NCI-H2196 treated with DMSO at 0.1 percent for 48 hours (cell line): ENCODE measurements around the gene PDE4D.
"Not testable (repeated sequence)": the region's sequence is repeated elsewhere in the genome, so short reads cannot be mapped to it uniquely, and the experiment has no call there.

ENCODE experiments used
- DNase-seq: peaks from one replicate; lab custom pipeline; 2025; ENCODE audit not compliant: unreplicated experiment; lab: John Stamatoyannopoulos, UW

Gene PDE4D

DNA sequence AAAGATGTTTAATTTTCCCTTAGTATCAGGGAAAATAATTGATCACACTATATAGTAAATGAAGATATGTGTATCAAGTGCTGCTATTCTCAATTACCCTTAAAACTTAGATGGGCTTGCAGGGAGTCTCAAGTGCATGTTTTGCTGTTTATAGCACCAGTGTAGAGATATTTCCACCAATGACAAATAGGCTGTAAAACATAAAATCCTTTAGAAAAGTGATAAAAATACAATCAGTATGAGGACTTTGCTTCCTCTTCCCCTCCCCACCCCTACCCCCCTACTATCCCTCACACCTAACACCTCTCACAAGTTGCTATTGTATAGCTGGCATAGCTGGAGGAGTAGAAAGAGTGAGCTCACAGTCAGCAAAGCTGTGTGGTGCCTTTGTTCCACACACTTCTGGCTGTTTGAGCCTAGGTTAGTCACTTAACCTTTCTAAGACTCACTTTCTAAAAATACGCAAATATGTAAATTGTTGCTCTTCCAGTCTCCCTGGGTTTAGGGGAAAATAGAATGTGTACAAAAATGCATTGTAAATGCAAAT lies 93.1 kb downstream of the PDE4D start:
- DNase-seq: no peak

- DNase-seq: peak; percentile 8
Observed at GRCh38 chr5:59799668-59800346, 93.7 kb downstream of the PDE4D start.

DNA sequence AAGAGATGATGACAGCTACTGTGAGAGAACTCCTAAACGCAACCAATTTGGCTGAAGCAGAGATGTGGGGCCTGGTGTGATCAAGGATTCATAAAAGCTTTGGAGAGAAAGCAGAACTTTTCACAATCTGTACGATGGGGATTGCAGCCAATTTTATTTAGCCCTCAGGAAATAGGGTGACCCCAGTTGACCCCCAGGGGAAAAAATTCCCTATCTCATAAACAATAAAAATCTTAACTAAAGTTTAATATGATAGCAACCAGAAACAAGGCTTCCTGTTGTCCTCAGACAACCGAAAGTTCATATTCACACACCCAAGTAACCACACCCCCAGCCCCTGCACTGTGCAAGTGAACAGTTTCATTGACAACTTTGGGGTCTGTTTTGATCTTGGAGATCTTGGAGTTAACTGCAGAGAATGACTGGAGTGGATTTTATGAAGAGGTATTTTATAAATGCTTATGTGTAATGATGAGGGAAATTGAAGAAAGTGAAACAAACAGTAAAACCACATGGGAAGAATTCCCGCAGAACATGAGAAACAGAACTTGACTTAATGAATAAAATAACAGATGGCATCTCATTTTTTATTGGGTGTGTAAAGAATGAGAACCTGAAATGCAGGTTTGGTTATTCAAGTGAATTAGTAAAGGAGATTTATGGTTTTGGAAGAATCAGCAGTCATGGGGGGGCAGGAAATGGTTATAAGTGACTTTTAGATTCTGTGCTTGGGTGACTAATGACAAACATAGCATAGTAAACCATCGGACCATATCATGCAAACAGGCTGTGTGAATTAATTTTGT lies 94.5 kb downstream of the PDE4D start:
- no peak for DNase-seq

DNA sequence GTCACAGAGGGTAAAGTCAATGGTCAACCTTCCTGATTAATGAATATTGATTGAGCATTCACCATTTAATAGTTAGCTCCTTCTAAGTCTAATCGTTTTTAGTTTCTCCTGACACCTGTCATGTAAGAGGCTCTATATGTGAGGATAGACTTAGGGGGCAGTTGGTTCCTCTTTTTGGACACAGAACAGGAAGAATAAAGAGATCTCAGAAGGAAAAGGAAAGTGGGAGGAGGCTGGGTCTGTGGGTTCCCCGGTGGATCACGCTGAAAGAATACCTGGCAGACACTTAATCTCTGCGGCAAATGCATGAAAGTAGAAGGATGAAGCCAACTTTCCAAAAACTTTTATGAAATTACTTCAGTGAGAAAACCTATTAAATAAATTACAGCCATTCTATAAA lies 98.4 kb downstream of the PDE4D start:
- DNase-seq: no peak

DNA sequence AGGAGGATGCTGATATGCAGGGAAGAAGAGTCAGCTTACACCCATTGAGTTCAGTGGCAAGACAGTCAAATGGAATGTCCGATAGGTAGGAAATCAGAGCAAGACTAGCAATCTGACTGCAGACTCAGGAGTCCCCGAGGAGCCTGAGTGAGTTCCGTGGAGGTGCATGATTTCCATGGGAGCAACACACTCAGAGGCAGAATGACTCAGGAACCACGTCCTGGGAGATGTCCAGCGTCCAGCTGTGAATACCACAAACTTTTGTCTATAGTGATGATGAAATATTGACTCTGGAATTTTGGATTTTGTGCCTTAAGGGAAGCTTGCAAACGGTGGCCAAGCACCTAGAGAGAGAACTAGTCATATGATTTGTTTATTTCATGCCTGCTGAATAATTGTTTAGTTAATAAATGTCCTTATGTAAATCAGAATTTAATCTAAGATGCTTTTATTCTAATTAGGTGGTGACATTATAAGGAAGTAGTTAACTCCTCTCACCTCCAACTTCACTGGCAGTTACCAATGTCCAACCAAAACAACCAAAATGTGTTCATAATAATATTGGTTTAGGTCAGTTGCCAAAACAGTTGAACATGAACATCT lies 100.4 kb downstream of the PDE4D start:
- no peak for DNase-seq

GRCh38 chr5:59791617-59792016 lies 101.9 kb downstream of the PDE4D start:
- DNase-seq: no peak

- no peak for DNase-seq
Observed at GRCh38 chr5:59790776-59791475, 102.6 kb downstream of the PDE4D start.

DNA sequence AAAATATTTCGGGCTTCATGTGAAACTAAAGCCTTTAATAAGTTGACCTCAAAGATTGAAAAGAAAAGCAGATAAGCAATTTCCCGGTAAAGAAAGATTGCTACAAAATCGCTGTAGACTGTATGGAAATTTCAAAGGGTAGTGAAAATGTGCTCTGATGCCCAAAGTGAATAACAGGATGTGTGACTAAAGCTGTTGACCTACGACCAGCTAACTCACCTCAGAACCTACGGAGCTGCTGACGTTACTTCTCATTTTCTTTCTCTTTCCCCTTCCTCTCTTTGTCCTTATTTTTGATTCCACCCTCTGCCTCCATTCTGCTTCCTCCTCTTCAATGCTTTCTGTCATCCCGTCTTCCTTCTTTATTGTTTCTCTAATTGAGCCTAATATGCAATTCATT lies 103.2 kb downstream of the PDE4D start:
- no peak for DNase-seq

GRCh38 chr5:59789894-59790293 lies 103.6 kb downstream of the PDE4D start:
- DNase-seq: no peak

DNA sequence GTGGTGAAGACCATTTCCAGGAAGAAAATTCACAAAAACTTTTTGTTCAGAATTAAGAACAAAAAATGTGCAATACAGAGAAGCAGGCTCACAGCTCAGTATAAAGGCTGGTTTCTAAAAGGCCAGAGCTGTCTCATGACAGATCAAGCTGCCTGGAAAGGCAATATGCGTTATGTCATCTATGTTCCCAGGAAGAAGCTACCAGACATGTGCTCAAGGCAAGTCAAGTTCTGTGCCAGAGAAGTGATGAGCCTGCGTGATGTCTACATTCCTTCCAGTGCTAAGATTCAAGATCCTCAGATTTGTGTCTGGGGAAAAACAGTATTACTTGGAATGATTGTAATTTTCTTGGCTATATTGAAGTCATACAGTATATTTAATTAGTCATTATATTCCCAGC lies 104.3 kb downstream of the PDE4D start:
- no peak for DNase-seq

GRCh38 chr5:59786334-59786805 lies 107.2 kb downstream of the PDE4D start:
- no peak for DNase-seq

- DNase-seq: no peak
Observed at GRCh38 chr5:59785676-59786333, 107.7 kb downstream of the PDE4D start.

GRCh38 chr5:59784708-59785107 lies 108.8 kb downstream of the PDE4D start:
- not testable (repeated sequence) for DNase-seq

- no peak for DNase-seq
Observed at GRCh38 chr5:59783264-59783663, 110.3 kb downstream of the PDE4D start.

DNA sequence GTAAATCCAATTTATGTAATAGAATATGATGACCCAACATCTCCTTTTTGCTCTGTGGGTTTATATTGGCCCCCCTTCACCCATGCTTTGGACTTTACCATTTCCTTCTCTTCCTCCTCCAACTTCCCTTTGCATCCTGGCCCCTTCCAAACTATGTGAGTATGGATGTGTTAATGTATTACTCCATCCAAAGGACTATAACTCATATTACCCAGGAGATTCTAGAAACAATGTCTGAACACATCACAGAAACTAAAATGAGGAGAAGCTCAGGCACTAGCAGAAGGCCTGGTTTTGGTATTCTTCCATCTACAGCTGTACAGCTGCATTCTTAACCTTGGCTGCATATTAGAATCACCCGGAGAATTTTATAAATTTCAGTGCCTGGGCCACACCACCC lies 110.7 kb downstream of the PDE4D start:
- DNase-seq: no peak

DNA sequence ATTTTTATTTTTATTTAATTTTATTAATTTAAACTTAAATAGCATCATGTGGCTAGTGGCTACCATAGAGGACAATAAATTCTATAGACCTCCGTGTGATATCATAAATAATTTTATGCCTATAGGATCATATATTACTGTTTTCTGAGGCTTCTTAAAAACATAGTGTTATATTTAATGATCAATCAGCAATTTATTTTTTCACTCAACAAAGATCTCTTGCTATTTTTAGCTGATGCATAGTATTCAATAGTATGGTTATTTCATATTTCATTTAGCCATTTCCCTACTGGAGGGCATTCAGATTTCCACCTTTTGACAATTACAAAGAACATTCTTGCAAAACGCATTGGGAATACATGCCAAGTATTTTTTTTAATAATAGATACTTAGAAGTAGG lies 114.1 kb downstream of the PDE4D start:
- no peak for DNase-seq

GRCh38 chr5:59777028-59777427 lies 116.5 kb downstream of the PDE4D start:
- DNase-seq: no peak

DNA sequence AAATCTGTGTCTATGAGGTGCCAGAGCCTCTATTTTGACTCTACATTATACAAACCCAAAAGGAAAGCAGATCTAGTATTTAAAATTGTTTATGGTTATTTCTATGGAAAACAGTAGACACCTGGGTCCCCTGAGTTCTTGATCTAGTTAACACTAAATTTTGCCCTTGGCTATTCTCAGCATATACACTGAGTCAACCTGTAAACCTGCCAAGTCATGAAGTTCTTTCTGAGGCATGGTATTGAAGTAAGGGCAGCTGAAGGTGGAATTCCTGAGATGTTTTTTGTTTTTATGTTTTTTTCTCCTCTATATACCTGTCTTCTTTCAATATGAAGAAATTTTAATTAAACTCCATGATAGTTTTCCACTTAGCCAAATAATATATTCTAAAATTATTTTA lies 120.2 kb downstream of the PDE4D start:
- no peak for DNase-seq

GRCh38 chr5:59772757-59773156 lies 120.8 kb downstream of the PDE4D start:
- no peak for DNase-seq

- DNase-seq: no peak
Observed at GRCh38 chr5:59772206-59772605, 121.3 kb downstream of the PDE4D start.

GRCh38 chr5:59770953-59771352 lies 122.6 kb downstream of the PDE4D start:
- DNase-seq: no peak
